Measurements from ENCODE around the gene UNC119. TPM values are rescaled to one million over a fixed set of nuclear protein-coding genes. Genes with fewer than 3 reads are reported as not detected.

UNC119 gene
- total RNA-seq, 1 experiment from 2014 or later = 43.2 TPM

DNA sequence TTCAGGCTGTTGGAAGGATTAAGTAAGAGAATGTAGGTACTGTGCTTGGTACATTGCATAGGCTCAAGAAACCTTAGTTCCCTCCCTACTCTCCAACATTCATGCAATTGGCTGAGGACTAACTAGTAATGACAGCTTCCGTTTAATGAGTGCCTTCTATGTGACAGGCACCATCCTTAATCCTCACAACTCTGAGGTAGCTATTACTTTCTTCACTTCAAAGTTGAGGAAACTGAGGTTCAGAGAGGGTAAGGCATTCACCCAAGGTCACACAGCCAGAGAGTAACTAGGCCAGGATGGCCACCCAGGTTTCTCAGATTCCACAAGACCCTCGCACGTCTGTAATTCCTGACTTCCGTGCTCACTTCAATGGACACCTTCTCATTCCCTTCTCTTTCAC lies 22.2 kb downstream of the UNC119 start:
- DNase-seq (ENCODE audit: low read depth, low spot score) = no peak
- no peak overlapping the region for H3K27ac ChIP-seq (ENCODE audit: low read depth, low read length)
- H3K4me1 ChIP-seq (ENCODE audit: control insufficient read depth in 1 of 2, insufficient read depth in 2 of 2, low read length in 2 of 2) = peaks cover 0 to 9% of the 10 kb centered on the region in 2 experiments; a peak in 2 of 4 replicates
- H2AFZ ChIP-seq (ENCODE audit: low read depth, low read length, poor library complexity, severe bottlenecking) = no peak overlapping the region
- H3K9me2 ChIP-seq (ENCODE audit: insufficient read depth) = no peaks in the 10 kb centered on the region
- no peak for ATAC-seq
- no peaks in the 10 kb centered on the region for H3K36me3 ChIP-seq (ENCODE audit: control insufficient read depth in 1 of 2, insufficient read depth in 2 of 2, low read length in 2 of 2)
- intact Hi-C loops (cut with micrococcal nuclease) = no loop called here
- RAD21 ChIA-PET (ENCODE audit: low non-redundant PET in 1 of 2, low total read pairs in 2 of 2, uncharacterized antibody in 2 of 2, unreplicated experiment in 2 of 2) = no interaction called here
- no peak overlapping the region for H3K4me3 ChIP-seq (replicated peaks in 1 of 2; ENCODE audit: low read depth in 1 of 2, low read length in 2 of 2)
- no peak overlapping the region for H3K9ac ChIP-seq (ENCODE audit: low read length)
- CTCF ChIA-PET = no interaction called here
- H3K4me2 ChIP-seq (ENCODE audit: low read length) = no peak overlapping the region
- TF ChIP-seq ELF1 (IDR thresholded peaks at IDR 0.05; ENCODE audit: borderline replicate concordance, low read depth) (no peak), CBX3 (IDR thresholded peaks at IDR 0.05; ENCODE audit: low read depth) (no peak), RAD21 (IDR thresholded peaks at IDR 0.05; ENCODE audit: low read depth) (no peak), SRF (IDR thresholded peaks at IDR 0.05; ENCODE audit: low read depth) (no peak), FOSL1 (IDR thresholded peaks at IDR 0.05; ENCODE audit: low read depth) (no peak), EGR1 (IDR thresholded peaks at IDR 0.05; ENCODE audit: low read depth) (no peak), SIN3A (IDR thresholded peaks at IDR 0.05; ENCODE audit: low read depth) (no peak)
- TF ChIP-seq, protein P1, sequence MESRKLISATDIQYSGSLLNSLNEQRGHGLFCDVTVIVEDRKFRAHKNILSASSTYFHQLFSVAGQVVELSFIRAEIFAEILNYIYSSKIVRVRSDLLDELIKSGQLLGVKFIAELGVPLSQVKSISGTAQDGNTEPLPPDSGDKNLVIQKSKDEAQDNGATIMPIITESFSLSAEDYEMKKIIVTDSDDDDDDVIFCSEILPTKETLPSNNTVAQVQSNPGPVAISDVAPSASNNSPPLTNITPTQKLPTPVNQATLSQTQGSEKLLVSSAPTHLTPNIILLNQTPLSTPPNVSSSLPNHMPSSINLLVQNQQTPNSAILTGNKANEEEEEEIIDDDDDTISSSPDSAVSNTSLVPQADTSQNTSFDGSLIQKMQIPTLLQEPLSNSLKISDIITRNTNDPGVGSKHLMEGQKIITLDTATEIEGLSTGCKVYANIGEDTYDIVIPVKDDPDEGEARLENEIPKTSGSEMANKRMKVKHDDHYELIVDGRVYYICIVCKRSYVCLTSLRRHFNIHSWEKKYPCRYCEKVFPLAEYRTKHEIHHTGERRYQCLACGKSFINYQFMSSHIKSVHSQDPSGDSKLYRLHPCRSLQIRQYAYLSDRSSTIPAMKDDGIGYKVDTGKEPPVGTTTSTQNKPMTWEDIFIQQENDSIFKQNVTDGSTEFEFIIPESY (IDR thresholded peaks at IDR 0.05; ENCODE audit: extremely low read depth, insufficient replicate concordance, low read length) = no peak
- TF ChIP-seq, protein P2, sequence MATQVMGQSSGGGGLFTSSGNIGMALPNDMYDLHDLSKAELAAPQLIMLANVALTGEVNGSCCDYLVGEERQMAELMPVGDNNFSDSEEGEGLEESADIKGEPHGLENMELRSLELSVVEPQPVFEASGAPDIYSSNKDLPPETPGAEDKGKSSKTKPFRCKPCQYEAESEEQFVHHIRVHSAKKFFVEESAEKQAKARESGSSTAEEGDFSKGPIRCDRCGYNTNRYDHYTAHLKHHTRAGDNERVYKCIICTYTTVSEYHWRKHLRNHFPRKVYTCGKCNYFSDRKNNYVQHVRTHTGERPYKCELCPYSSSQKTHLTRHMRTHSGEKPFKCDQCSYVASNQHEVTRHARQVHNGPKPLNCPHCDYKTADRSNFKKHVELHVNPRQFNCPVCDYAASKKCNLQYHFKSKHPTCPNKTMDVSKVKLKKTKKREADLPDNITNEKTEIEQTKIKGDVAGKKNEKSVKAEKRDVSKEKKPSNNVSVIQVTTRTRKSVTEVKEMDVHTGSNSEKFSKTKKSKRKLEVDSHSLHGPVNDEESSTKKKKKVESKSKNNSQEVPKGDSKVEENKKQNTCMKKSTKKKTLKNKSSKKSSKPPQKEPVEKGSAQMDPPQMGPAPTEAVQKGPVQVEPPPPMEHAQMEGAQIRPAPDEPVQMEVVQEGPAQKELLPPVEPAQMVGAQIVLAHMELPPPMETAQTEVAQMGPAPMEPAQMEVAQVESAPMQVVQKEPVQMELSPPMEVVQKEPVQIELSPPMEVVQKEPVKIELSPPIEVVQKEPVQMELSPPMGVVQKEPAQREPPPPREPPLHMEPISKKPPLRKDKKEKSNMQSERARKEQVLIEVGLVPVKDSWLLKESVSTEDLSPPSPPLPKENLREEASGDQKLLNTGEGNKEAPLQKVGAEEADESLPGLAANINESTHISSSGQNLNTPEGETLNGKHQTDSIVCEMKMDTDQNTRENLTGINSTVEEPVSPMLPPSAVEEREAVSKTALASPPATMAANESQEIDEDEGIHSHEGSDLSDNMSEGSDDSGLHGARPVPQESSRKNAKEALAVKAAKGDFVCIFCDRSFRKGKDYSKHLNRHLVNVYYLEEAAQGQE (IDR thresholded peaks at IDR 0.05; ENCODE audit: low read depth) = no peak
- TF ChIP-seq, protein P3, sequence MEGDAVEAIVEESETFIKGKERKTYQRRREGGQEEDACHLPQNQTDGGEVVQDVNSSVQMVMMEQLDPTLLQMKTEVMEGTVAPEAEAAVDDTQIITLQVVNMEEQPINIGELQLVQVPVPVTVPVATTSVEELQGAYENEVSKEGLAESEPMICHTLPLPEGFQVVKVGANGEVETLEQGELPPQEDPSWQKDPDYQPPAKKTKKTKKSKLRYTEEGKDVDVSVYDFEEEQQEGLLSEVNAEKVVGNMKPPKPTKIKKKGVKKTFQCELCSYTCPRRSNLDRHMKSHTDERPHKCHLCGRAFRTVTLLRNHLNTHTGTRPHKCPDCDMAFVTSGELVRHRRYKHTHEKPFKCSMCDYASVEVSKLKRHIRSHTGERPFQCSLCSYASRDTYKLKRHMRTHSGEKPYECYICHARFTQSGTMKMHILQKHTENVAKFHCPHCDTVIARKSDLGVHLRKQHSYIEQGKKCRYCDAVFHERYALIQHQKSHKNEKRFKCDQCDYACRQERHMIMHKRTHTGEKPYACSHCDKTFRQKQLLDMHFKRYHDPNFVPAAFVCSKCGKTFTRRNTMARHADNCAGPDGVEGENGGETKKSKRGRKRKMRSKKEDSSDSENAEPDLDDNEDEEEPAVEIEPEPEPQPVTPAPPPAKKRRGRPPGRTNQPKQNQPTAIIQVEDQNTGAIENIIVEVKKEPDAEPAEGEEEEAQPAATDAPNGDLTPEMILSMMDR (IDR thresholded peaks at IDR 0.05 in 2 of 3, conservative IDR thresholded peaks at IDR 0.05 in 1 of 3; ENCODE audit: borderline replicate concordance in 1 of 3, insufficient read depth in 1 of 3, low read depth in 2 of 3, low read length in 2 of 3) = no peak
- no TSS peak for BruUV-seq (replicated peaks)
- peaks cover 7% of the 10 kb centered on the region for H3K27me3 ChIP-seq (ENCODE audit: insufficient read depth, low read length)
- POLR2A ChIA-PET = no interaction called here
- H3K79me2 ChIP-seq (ENCODE audit: insufficient read depth, low read length) = no peaks in the 10 kb centered on the region
- no peaks in the 10 kb centered on the region for H3K9me3 ChIP-seq (ENCODE audit: control insufficient read depth in 1 of 2, insufficient read depth in 1 of 2, low read depth in 1 of 2, low read length in 2 of 2)
- H4K20me1 ChIP-seq (ENCODE audit: insufficient read depth) = no peaks in the 10 kb centered on the region

Measured in HCT116 (cell line).